TTC549 (cell line): Measurements from ENCODE around the gene HIGD2A.

Source experiments
- FAIRE-seq: peaks from 2 replicates; lab custom pipeline; 2012; peaks lifted over from hg19 to GRCh38; lab: Jason Lieb, UNC

HIGD2A gene

DNA sequence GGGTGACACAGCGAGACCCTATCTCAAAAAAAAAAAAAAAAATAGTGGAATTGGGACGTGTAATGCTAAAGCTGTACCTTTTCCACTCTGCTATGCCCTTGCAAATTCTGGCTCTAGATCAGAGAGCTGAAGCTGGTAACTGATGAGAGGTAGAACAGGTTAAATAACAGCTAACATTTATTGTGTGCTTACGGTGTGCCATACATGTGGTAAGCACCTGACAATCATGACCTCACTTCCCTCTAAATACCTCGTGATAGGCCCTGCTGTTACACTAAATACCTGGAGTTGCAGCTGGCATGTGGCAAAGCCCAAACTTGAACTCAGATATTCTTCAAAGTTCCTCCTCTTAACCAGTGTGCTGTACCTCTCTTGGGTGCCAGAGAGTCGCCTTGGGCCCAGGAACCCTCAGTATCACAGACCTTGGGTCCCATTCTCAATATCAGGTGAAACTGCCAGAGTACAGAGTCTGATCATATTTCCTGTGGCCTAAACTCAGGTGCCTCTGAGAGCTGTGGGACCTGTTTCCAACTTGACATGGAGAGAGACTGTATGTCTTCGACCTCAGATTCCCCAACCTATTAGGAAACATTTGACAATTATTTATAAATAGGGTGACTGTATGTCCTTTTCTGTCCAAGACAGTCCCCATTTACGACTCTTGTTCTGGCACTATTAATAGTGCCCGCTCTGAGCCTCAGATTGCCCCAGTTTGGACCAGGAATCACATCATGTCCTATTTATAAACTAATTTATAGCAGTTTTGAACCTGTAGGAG is 18.4 kb upstream of the HIGD2A start:
- FAIRE-seq = no peak

DNA sequence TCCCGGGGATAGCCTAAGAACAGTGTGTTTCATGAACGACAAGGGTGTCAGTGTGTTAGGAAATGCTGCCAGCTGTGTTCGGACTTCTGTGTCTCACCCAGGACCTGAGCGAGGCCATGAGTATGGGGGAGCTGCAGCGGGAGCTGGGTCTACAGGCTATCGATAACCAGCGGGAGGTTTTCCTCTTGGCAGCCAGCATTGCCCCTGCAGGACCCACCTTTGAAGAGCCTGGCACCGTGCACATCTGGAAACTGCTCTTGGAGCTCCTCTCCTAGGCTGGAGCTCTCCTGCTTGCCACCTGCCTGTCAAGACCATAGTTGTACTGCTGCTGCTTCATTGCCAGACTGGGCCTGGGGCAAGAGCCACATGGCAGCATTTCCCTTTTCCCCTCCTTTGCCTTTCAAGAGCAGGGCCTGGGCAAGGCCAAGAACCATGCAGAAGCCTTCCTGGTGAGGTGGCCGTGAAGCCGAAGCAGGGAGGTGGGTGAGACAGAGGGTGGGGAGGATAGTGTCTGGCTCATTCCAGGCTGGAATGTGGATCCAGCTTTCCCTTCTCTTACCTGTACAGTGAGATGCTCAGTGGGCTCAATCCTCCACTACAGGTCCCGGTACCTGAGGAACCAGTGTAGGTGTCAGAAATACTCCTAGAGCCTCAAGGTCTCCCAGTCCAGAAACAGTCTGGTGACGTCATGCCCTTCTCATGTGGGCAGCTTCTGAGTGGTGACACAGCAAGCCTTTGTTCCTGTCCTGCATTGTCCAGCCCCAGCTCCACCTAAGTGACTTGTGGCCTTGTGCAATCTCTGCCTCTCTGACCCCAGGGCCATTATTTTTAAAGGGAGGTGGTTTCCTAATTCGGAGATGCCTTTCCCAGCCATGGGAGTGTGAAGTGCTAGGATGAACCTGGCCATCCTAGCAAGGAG is 16.7 kb upstream of the HIGD2A start:
- no peak for FAIRE-seq

- no peak for FAIRE-seq
Observed at GRCh38 chr5:176373100-176373818, 15.3 kb upstream of the HIGD2A start.

DNA sequence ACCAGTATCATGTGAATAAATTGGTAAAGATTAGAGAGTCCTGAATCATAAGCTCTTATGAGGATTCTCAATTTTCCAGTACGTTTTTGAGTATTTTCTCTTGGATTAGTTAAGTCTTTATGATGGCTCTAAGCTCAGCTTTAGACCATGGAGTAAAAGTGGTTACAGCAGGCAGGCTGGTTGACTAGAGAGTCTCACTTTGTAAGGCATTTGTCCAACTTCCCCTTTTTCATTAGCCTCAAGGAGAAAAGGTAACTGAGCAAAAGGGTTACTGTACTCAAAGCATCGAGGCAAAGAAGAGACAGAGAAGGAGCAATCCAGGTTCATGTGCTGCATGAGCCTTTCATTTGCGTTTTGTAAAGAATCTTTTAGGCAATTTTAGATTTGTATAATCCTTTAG is 8.7 kb upstream of the HIGD2A start:
- no peak for FAIRE-seq

- no peak for FAIRE-seq
Observed at GRCh38 chr5:176381423-176381822, 7.1 kb upstream of the HIGD2A start.

DNA sequence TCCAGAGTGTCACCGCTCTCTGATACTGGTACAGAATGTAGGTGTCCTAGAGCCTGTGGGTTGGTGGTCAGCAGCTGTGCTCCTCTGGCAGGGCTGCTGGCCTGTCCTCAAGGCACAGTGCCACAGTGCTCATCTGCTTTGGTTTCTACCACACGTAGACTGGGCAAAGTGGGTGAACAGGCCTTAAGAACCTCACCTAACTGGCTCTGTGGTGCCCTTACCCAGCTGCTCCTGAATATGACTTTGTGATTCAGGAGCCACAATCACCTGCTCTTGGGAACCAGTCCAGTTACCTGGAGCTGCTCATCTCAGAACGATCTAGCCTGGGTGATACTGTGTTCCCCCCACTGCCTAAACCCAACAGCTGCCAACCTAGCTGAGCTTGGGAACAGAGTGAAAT is 6.6 kb upstream of the HIGD2A start:
- FAIRE-seq = no peak

GRCh38 chr5:176382721-176383120 is 5.8 kb upstream of the HIGD2A start:
- FAIRE-seq = no peak

GRCh38 chr5:176383248-176383905 is 5.2 kb upstream of the HIGD2A start:
- no peak for FAIRE-seq

- no peak for FAIRE-seq
Observed at GRCh38 chr5:176383961-176384360, 4.6 kb upstream of the HIGD2A start.

DNA sequence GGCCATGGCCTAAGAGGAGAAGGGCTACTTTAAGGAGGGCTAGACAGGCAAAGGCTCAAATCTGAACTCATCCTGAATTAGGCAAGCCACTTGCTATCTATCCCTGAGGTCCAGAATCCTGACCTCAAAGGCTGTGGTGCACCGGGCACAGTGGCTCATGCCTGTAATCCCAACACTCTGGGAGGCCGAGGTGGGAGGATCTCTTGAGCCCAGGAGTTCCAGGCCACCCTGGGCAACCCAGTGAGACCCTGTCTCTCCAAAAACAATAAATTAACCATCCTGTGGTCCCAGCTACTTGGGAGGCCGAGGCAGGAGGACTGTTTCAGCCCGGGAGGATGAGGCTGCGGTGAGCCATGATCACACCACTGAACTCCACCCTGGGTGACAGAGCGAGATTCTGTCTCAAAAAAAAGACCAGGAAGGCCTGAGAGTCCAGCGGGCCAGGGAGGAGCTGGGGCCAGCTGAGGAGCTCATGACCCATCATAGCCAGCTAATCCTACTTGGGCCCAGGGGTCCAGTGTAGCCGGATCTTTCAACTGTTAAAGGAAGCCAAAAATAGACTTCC is 4.1 kb upstream of the HIGD2A start:
- FAIRE-seq = no peak

- no peak for FAIRE-seq
Observed at GRCh38 chr5:176384991-176385390, 3.6 kb upstream of the HIGD2A start.

- FAIRE-seq = no peak
Observed at GRCh38 chr5:176386491-176386890, 2.1 kb upstream of the HIGD2A start.

GRCh38 chr5:176387384-176387925 is 1.1 kb upstream of the HIGD2A start:
- FAIRE-seq = no peak

- no peak for FAIRE-seq
Observed at GRCh38 chr5:176388003-176388443, 528 bp upstream of the HIGD2A start.

- FAIRE-seq = no peak
Observed at GRCh38 chr5:176389135-176390123, 878 bp downstream of the HIGD2A start.

- no peak for FAIRE-seq
Observed at GRCh38 chr5:176391479-176391878, 2.9 kb downstream of the HIGD2A start.

GRCh38 chr5:176391999-176392398 is 3.4 kb downstream of the HIGD2A start:
- FAIRE-seq = no peak

DNA sequence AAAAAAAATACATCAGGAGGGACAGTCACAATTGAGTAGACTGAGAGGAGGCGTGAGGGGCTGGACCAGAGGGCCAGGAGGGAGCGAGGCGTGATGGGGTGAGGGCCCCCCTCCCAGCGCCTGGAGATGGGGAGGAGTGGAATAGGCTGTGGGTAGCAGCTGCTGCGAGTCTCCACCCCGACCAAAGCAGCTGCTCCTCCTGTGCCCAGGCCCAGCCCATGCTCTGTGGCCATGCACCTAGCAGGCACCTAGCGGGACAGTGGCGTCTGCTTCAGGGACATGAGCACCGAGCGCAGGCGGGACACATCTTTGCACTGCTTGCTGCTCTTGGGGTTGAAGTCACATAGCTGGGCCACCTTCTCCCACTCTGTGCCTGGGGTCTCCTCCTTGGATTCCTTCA is 4.0 kb downstream of the HIGD2A start:
- no peak for FAIRE-seq

DNA sequence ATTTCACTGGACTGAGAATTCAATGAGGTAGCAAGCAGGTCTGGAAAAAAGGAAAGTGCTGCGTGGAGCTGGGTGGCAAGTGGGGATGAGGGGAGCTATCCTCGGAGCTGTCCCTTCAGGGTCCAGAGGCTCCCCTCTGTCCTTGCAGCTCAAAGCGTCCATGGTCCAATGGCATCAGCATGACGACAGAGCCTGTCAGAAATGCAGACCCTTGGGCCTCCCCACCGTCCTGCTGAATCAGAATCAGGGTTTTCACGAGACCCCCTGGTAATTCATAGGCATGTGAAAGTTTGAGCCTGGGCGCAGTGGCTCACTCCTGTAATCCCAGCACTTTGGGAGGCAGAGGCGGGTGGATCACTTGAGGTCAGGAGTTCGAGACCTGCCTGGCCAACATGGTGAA is 5.5 kb downstream of the HIGD2A start:
- FAIRE-seq = no peak
